ENCODE results near the gene TRIP4.

TRIP4 gene

DNA sequence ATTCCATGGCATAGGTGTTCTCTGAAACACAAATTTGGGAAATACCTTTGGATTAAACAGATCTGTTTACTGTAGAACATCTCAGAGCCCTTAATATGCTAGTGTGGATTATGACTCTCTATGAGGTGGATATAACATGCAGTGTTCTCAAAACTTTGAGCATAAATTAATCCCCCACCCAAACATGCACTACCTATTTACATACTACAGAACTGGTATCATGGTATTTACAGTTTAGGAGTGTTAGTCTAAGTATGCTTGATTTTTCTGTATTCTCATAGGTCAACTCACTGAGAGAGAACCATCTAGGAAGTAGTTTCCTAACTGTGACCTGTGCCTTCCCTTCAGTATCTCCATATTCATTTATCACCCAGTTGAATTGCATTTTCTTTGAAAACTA is 41.8 kb downstream of the TRIP4 start:
- H3K4me3 ChIP-seq (ENCODE audit: low read depth, low read length), result no peak overlapping the region
- TF ChIP-seq, protein P1, sequence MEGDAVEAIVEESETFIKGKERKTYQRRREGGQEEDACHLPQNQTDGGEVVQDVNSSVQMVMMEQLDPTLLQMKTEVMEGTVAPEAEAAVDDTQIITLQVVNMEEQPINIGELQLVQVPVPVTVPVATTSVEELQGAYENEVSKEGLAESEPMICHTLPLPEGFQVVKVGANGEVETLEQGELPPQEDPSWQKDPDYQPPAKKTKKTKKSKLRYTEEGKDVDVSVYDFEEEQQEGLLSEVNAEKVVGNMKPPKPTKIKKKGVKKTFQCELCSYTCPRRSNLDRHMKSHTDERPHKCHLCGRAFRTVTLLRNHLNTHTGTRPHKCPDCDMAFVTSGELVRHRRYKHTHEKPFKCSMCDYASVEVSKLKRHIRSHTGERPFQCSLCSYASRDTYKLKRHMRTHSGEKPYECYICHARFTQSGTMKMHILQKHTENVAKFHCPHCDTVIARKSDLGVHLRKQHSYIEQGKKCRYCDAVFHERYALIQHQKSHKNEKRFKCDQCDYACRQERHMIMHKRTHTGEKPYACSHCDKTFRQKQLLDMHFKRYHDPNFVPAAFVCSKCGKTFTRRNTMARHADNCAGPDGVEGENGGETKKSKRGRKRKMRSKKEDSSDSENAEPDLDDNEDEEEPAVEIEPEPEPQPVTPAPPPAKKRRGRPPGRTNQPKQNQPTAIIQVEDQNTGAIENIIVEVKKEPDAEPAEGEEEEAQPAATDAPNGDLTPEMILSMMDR (IDR thresholded peaks at IDR 0.05; ENCODE audit: low read depth, low read length, missing control alignments), result no peak
- in situ Hi-C loops (cut with HindIII; ENCODE audit: low sequenced_read_pairs), result no loop called here
- DNase-seq (ENCODE audit: low read depth), result no peak

DNA sequence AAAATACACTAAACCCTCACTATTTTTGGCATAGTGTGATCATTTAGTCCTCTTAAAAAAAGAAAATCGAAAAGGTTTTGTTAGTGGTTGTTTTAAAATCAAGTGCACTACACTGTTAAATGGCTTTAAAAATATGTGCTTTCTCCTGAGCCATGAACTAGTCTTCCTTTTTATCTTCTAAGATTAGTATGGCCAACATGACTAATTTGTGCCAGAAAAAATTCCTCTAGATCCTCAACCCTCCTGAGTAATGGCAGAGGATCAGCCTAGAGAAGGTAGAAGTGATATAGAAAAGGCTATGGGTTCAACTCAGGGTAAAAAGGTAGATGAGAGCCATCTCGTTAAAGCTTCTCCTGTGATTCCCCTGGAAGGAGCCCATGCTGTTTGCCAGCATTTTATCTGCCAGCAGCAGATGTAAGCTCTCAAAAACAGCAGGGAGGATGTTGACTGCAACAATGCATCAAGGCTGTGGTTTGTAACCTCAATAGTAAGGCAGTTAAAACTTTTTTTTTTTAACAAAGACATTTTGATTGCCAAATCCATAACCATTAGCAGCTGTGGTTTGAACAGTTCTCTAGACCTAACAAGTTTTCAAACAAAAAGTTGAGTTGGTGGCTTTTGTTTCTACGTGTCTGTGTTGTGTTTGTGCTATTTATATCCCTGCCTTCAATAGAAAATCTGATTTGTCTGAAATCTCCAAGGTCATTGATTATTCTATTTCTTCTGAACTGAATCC is 42.5 kb downstream of the TRIP4 start:
- in situ Hi-C loops (cut with HindIII; ENCODE audit: low sequenced_read_pairs), result loop anchor here (5.0 kb wide), 1 partner anchor 87 kb away; no protein-coding TSS in a partner anchor
- H3K4me3 ChIP-seq (ENCODE audit: low read depth, low read length), result no peak overlapping the region
- DNase-seq (ENCODE audit: low read depth), result peak; percentile 98
- TF ChIP-seq, protein P1 (IDR thresholded peaks at IDR 0.05; ENCODE audit: low read depth, low read length, missing control alignments), result no peak

DNA sequence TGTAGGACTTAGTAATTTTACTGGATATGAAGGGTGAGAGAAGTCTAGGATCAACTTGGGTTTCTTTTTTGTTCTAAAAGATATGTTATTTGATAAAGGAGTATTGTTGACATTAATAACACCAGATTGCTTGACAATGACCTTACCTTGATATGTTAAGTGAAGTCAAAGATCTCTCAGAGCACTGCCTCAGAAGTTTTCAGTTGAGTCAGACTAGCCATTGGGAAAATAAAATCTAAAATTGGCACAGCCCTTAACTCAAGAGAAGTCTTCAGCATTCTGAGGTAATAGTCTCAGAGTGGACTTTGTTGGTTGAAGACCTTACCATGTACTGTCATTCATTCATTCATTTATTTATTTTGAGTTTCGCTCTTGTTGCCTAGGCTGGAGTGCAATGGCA is 50.3 kb downstream of the TRIP4 start:
- DNase-seq (ENCODE audit: low read depth), result no peak
- in situ Hi-C loops (cut with HindIII; ENCODE audit: low sequenced_read_pairs), result no loop called here
- TF ChIP-seq, protein P1 (IDR thresholded peaks at IDR 0.05; ENCODE audit: low read depth, low read length, missing control alignments), result no peak
- H3K4me3 ChIP-seq (ENCODE audit: low read depth, low read length), result no peak overlapping the region

DNA sequence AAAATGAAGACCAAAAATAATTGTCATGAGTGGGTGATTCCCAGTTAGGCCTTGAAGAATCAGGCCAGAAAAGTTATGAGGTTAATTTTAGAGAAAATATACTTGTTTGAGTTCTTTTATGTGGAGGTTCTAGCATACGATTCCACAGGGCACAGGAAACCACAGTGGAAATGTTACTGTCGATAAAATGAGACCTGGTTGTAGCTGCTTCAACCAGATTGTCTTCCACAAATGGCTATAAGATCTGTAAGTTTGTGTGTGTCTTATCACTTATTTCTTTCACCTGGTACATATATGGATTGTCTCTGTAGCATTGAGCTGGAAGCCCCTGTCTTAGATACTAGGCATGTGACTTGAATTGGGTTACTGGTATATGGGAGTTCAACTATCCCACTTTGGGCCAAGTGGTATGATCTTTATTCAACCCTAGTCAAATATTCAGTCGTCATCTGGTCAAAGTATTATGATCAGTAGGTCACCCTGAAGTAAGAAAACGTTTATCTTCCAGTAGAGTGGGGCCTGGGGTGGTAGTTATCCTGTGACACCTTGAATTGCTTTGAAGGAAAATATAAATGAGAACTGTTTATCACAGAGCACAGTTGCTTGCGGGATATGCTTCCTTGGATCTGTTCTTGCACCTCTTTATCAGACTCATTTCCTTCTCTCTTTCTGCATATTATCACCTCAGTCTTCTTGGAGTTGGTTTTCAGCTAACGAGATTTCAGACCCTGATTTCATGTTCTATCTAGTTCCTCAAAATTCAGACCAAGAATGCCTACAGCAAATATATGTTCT is 51.2 kb downstream of the TRIP4 start:
- TF ChIP-seq, protein P1 (IDR thresholded peaks at IDR 0.05; ENCODE audit: low read depth, low read length, missing control alignments), result no peak
- DNase-seq (ENCODE audit: low read depth), result no peak
- H3K4me3 ChIP-seq (ENCODE audit: low read depth, low read length), result no peak overlapping the region
- in situ Hi-C loops (cut with HindIII; ENCODE audit: low sequenced_read_pairs), result no loop called here

DNA sequence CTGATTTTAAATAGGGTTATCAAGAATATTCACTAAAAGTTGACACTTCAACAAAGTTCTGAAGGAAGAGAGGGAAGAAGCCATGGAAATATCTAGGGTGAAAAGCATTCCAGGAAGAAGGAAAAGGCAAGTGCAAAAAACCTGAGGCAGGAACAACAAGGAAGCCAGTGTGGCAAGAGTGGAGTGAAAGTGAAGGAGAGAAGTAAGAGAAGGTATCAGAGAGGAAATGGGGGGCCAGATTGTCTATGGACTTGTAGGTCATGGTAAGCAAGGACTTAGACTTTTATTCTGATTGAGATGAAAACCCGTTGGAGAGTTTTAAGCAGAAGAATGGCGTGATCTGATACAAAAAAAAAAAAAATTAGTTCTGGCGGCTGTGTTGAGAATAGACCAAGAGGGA is 54.2 kb downstream of the TRIP4 start:
- no peak overlapping the region for H3K4me3 ChIP-seq (ENCODE audit: low read depth, low read length)
- TF ChIP-seq, protein P1 (IDR thresholded peaks at IDR 0.05; ENCODE audit: low read depth, low read length, missing control alignments), result no peak
- no peak for DNase-seq (ENCODE audit: low read depth)
- in situ Hi-C loops (cut with HindIII; ENCODE audit: low sequenced_read_pairs), result no loop called here

DNA sequence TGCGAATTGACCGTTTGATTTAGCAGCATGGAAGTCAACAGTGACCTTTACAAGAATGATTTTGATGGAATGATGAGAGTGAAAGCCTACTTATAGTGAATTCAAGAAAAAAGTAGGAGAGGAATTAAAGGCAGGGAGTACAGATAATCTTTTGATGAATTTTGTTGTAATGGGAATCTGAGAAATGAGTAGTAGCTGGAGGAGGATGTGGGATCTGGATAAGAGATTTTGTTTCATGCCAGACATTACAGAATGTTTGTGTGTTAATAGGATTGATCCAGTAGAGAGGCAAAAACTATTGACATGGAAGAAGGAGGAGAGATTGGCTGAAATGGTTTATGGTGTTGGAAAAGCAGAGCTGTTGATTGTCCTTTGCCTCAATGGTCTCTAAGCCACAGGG is 55.4 kb downstream of the TRIP4 start:
- no peak for DNase-seq (ENCODE audit: low read depth)
- no peak overlapping the region for H3K4me3 ChIP-seq (ENCODE audit: low read depth, low read length)
- in situ Hi-C loops (cut with HindIII; ENCODE audit: low sequenced_read_pairs), result no loop called here
- TF ChIP-seq, protein P1 (IDR thresholded peaks at IDR 0.05; ENCODE audit: low read depth, low read length, missing control alignments), result no peak

All from astrocyte of the cerebellum (primary cell).